ENCODE data around the gene RBMS2. TPM values are rescaled to one million over a fixed set of nuclear protein-coding genes. Genes with fewer than 3 reads are reported as not detected.

RBMS2 gene
- polyA plus RNA-seq, 1 of the 3 experiments (the other 2 are of a cell fraction): 8.9 TPM

DNA sequence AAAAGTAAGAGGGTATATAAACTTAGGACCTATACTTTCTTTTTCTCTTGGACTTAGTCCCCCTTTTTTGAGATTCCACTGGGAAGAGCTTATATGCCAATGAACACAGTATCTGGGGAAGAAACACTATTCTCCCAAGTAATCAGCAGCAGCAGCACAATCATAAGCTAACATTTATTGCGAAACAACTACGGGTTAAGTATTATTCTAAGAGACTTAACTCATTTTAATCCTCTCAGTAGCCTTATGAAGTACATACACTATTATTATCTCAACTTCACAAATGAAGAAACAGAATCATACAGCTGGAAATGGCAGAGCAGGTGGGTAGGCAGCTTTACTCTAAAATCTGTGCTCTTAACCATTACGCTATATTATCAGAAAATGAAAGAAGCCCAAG lies 80.6 kb downstream of the RBMS2 start:
- no peak overlapping the region for H3K9ac ChIP-seq
- no peak overlapping the region for H3K4me3 ChIP-seq (ENCODE audit: low read depth in 2 of 2, low read length in 1 of 2)
- no peaks in the 10 kb centered on the region for H3K27me3 ChIP-seq (ENCODE audit: insufficient read depth)
- H3K27ac ChIP-seq (ENCODE audit: low read depth in 2 of 2, low read length in 1 of 2): no peak overlapping the region
- TF ChIP-seq FOSL2 (IDR thresholded peaks at IDR 0.05; ENCODE audit: borderline replicate concordance, low read depth) (no peak), SIN3A (IDR thresholded peaks at IDR 0.05; ENCODE audit: borderline replicate concordance, low read depth, low read length) (no peak), EZH2phosphoT487 (IDR thresholded peaks at IDR 0.05; ENCODE audit: borderline replicate concordance, low read depth) (no peak), FOXM1 (IDR thresholded peaks at IDR 0.05; ENCODE audit: low read depth) (no peak), SMC3 (IDR thresholded peaks at IDR 0.05; ENCODE audit: low read depth, low read length) (no peak), MXI1 (IDR thresholded peaks at IDR 0.05; ENCODE audit: low read depth, low read length) (no peak), MEF2A (IDR thresholded peaks at IDR 0.05; ENCODE audit: borderline replicate concordance, low read depth) (no peak), NFIC (IDR thresholded peaks at IDR 0.05; ENCODE audit: borderline replicate concordance) (no peak), RFX5 (IDR thresholded peaks at IDR 0.05; ENCODE audit: low read length) (no peak), JUND (IDR thresholded peaks at IDR 0.05) (no peak), TCF12 (IDR thresholded peaks at IDR 0.05) (no peak), FOXJ3 (CRISPR knock-in tag; IDR thresholded peaks at IDR 0.05) (no peak)
- TF ChIP-seq, protein P1, sequence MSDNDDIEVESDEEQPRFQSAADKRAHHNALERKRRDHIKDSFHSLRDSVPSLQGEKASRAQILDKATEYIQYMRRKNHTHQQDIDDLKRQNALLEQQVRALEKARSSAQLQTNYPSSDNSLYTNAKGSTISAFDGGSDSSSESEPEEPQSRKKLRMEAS (IDR thresholded peaks at IDR 0.05; ENCODE audit: low read depth): no peak
- TF ChIP-seq, protein P2, sequence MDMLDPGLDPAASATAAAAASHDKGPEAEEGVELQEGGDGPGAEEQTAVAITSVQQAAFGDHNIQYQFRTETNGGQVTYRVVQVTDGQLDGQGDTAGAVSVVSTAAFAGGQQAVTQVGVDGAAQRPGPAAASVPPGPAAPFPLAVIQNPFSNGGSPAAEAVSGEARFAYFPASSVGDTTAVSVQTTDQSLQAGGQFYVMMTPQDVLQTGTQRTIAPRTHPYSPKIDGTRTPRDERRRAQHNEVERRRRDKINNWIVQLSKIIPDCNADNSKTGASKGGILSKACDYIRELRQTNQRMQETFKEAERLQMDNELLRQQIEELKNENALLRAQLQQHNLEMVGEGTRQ (IDR thresholded peaks at IDR 0.05; ENCODE audit: borderline replicate concordance, low read depth, low read length): no peak
- TF ChIP-seq, protein P3, sequence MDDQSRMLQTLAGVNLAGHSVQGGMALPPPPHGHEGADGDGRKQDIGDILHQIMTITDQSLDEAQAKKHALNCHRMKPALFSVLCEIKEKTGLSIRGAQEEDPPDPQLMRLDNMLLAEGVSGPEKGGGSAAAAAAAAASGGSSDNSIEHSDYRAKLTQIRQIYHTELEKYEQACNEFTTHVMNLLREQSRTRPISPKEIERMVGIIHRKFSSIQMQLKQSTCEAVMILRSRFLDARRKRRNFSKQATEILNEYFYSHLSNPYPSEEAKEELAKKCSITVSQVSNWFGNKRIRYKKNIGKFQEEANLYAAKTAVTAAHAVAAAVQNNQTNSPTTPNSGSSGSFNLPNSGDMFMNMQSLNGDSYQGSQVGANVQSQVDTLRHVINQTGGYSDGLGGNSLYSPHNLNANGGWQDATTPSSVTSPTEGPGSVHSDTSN (IDR thresholded peaks at IDR 0.05): no peak
- TF ChIP-seq, protein P4, sequence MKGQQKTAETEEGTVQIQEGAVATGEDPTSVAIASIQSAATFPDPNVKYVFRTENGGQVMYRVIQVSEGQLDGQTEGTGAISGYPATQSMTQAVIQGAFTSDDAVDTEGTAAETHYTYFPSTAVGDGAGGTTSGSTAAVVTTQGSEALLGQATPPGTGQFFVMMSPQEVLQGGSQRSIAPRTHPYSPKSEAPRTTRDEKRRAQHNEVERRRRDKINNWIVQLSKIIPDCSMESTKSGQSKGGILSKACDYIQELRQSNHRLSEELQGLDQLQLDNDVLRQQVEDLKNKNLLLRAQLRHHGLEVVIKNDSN (IDR thresholded peaks at IDR 0.05; ENCODE audit: borderline replicate concordance, low read depth): no peak
- no peak overlapping the region for H3K4me2 ChIP-seq
- no peaks in the 10 kb centered on the region for H3K9me3 ChIP-seq
- WGBS (ENCODE audit: low lambda C conversion rate): 92% methylated on average over 3 of the region's 3 CpGs
- H4K20me1 ChIP-seq (ENCODE audit: insufficient read depth): no peaks in the 10 kb centered on the region
- H3K36me3 ChIP-seq (replicated peaks in 1 of 2; ENCODE audit: control insufficient read depth in 1 of 2, insufficient read depth in 2 of 2, low read length in 1 of 2): peaks cover 49 to 94% of the 10 kb centered on the region in 2 experiments
- H3K9me2 ChIP-seq: no peaks in the 10 kb centered on the region
- DNase-seq: no peak
- peaks cover 14% of the 10 kb centered on the region for H3F3A ChIP-seq (replicated peaks; ENCODE audit: insufficient read depth)
- CTCF ChIA-PET: interaction anchor here (1.1 to 4.3 kb wide), 6 partner anchors 9 to 112 kb away, joined by 4 to 34 read pairs (median 11); no protein-coding TSS in a partner anchor
- H3K79me2 ChIP-seq (ENCODE audit: insufficient read depth): no peaks in the 10 kb centered on the region
- H3K4me1 ChIP-seq (ENCODE audit: control insufficient read depth in 1 of 2, insufficient read depth in 2 of 2, low read depth in 1 of 2, low read length in 1 of 2): no peaks in the 10 kb centered on the region
- H2AFZ ChIP-seq (ENCODE audit: low read depth): no peak overlapping the region
- POLR2A ChIA-PET: interaction anchor here (0.7 kb wide), 1 partner anchor 13 kb away, joined by 3 read pairs; no protein-coding TSS in a partner anchor

DNA sequence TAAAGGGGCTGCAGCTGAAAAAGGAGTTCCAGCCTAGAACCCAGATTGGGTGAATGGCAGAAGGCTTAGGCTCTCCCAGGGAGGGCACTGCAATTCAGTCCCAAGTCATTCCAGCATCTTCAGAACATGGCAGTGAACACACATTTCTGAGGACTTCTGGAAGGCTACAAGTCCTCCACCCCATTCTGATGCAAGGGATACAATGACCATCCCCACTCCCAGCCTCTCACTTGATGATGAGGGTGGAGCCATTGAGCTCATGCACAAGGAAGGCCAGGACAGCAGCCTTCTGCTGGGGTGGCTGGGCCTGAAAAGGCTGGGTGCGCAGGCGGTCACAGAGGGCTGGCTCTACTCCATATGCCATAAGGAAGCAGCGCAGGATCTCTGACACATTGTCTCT lies 82.7 kb downstream of the RBMS2 start:
- POLR2A ChIA-PET: no interaction called here
- DNase-seq: no peak
- no peak overlapping the region for H3K9ac ChIP-seq
- H2AFZ ChIP-seq (ENCODE audit: low read depth): no peak overlapping the region
- no peak for TF ChIP-seq RCOR1 (IDR thresholded peaks at IDR 0.05; ENCODE audit: low read length)
- TF ChIP-seq, protein P5, sequence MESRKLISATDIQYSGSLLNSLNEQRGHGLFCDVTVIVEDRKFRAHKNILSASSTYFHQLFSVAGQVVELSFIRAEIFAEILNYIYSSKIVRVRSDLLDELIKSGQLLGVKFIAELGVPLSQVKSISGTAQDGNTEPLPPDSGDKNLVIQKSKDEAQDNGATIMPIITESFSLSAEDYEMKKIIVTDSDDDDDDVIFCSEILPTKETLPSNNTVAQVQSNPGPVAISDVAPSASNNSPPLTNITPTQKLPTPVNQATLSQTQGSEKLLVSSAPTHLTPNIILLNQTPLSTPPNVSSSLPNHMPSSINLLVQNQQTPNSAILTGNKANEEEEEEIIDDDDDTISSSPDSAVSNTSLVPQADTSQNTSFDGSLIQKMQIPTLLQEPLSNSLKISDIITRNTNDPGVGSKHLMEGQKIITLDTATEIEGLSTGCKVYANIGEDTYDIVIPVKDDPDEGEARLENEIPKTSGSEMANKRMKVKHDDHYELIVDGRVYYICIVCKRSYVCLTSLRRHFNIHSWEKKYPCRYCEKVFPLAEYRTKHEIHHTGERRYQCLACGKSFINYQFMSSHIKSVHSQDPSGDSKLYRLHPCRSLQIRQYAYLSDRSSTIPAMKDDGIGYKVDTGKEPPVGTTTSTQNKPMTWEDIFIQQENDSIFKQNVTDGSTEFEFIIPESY (IDR thresholded peaks at IDR 0.05; ENCODE audit: borderline replicate concordance, low read depth): no peak
- TF ChIP-seq FOXJ3 (CRISPR knock-in tag; IDR thresholded peaks at IDR 0.05): no peak
- TF ChIP-seq MEF2A (IDR thresholded peaks at IDR 0.05; ENCODE audit: borderline replicate concordance, low read depth): no peak
- TF ChIP-seq TEAD4 (IDR thresholded peaks at IDR 0.05; ENCODE audit: borderline replicate concordance, insufficient read depth): no peak
- no peak for TF ChIP-seq TAF1 (IDR thresholded peaks at IDR 0.05; ENCODE audit: borderline replicate concordance, low read depth, low read length)
- TF ChIP-seq RXRA (IDR thresholded peaks at IDR 0.05; ENCODE audit: borderline replicate concordance, low read depth): no peak
- TF ChIP-seq RAD21 (IDR thresholded peaks at IDR 0.05; ENCODE audit: low read length): no peak
- no peak for TF ChIP-seq NRF1 (IDR thresholded peaks at IDR 0.05; ENCODE audit: low read depth, low read length)
- H3K4me1 ChIP-seq (ENCODE audit: control insufficient read depth in 1 of 2, insufficient read depth in 2 of 2, low read depth in 1 of 2, low read length in 1 of 2): no peaks in the 10 kb centered on the region
- H3F3A ChIP-seq (replicated peaks; ENCODE audit: insufficient read depth): peaks cover 10% of the 10 kb centered on the region
- H3K4me3 ChIP-seq (ENCODE audit: low read depth in 2 of 2, low read length in 1 of 2): no peak overlapping the region
- H4K20me1 ChIP-seq (ENCODE audit: insufficient read depth): no peaks in the 10 kb centered on the region
- H3K27ac ChIP-seq (ENCODE audit: low read depth in 2 of 2, low read length in 1 of 2): no peak overlapping the region
- CTCF ChIA-PET: interaction anchor here (4.2 to 4.3 kb wide), 2 partner anchors 32 to 90 kb away, joined by 16 to 34 read pairs; no protein-coding TSS in a partner anchor
- no peaks in the 10 kb centered on the region for H3K27me3 ChIP-seq (ENCODE audit: insufficient read depth)
- no peak overlapping the region for H3K4me2 ChIP-seq
- H3K9me3 ChIP-seq: no peaks in the 10 kb centered on the region
- peaks cover 54 to 78% of the 10 kb centered on the region in 2 experiments for H3K36me3 ChIP-seq (replicated peaks in 1 of 2; ENCODE audit: control insufficient read depth in 1 of 2, insufficient read depth in 2 of 2, low read length in 1 of 2)
- 100% methylated on average over 1 of the region's 3 CpGs for WGBS (ENCODE audit: low lambda C conversion rate)
- H3K9me2 ChIP-seq: no peaks in the 10 kb centered on the region
- H3K79me2 ChIP-seq (ENCODE audit: insufficient read depth): no peaks in the 10 kb centered on the region
